Natural killer cell (primary cell): Measurements from ENCODE around the gene FHIT. TPM values are rescaled to one million over a fixed set of nuclear protein-coding genes. Genes with fewer than 3 reads are reported as not detected.

Source experiments
- ATAC-seq, 3 donors: fragments of 150-1000 bp in 2 of 3; fragments of 200-7000 bp in 1 of 3; cut with Tn5 transposase; 1 replicate in 1 of 3; 2 replicates in 2 of 3; pipeline ENCODE4 v1.10.0; 2021; ENCODE audit warnings: mild to moderate bottlenecking in 2 of 3, moderate library complexity in 2 of 3
- DNase-seq, 2 donors: peaks; one replicate each; pipeline versions ENCODE4 v3.0.0 to v3.0.0-alpha.2; 2013 to 2021; ENCODE audit warnings: mixed read lengths in 1 of 2
- H3K27ac ChIP-seq: one replicate; pipeline ENCODE4 v1.5.1; 2013; ENCODE audit warnings: mild to moderate bottlenecking, low read length
- H3K27me3 ChIP-seq: one replicate; pipeline ENCODE4 v1.6.1; 2013; ENCODE audit warnings: low read length; ENCODE audit not compliant: control insufficient read depth, insufficient read depth
- H3K36me3 ChIP-seq: one replicate; pipeline ENCODE4 v1.6.1; 2013; ENCODE audit warnings: low read length; ENCODE audit not compliant: control insufficient read depth, insufficient read depth
- H3K4me1 ChIP-seq: one replicate; pipeline ENCODE4 v1.6.1; 2013; ENCODE audit warnings: low read length; ENCODE audit not compliant: control insufficient read depth, insufficient read depth
- H3K4me3 ChIP-seq: one replicate; pipeline ENCODE4 v1.5.1; 2013; ENCODE audit warnings: low read length
- H3K9me3 ChIP-seq: one replicate; pipeline ENCODE4 v1.6.1; 2013; ENCODE audit warnings: low read length; ENCODE audit not compliant: control insufficient read depth, insufficient read depth
- H3K27ac Mint-ChIP-seq, 2 donors: one replicate each; pipeline ENCODE4 v1.8.0; 2022; ENCODE audit warnings: mild to moderate bottlenecking in 2 of 2, mixed read lengths in 2 of 2, moderate library complexity in 1 of 2
- H3K27me3 Mint-ChIP-seq, 2 donors: one replicate each; pipeline ENCODE4 v1.8.0; 2022; ENCODE audit warnings: low read depth in 2 of 2, mixed read lengths in 2 of 2
- H3K36me3 Mint-ChIP-seq: one replicate; pipeline ENCODE4 v1.8.0; 2022; ENCODE audit warnings: mixed read lengths
- H3K4me1 Mint-ChIP-seq, 2 donors: one replicate each; pipeline ENCODE4 v1.8.0; 2022; ENCODE audit warnings: mixed read lengths in 2 of 2
- H3K4me3 Mint-ChIP-seq: one replicate; pipeline ENCODE4 v1.8.0; 2022; ENCODE audit warnings: mild to moderate bottlenecking, moderate library complexity, mixed read lengths
- H3K9me3 Mint-ChIP-seq, 2 donors: one replicate each; pipeline ENCODE4 v1.8.0; 2022; ENCODE audit warnings: mixed read lengths in 2 of 2
- WGBS: methylation state at CpG from one replicate; pipeline ENCODE4 v1.1.7; 2013; ENCODE audit warnings: missing lambda C conversion rate; ENCODE audit not compliant: insufficient coverage; 5-methylcytosine and 5-hydroxymethylcytosine counted together
- intact Hi-C: fragments of 100-400 bp; cut with micrococcal nuclease; formaldehyde crosslinking; loops from one replicate; pipeline ENCODE4 v1.14.2; 2022
- total RNA-seq, 4 donors: library from RNA; stranded (reverse); fragments of 120-200 nt in 1 of 4; gene quantifications; one replicate each; pipeline versions ENCODE4 v1.2.3 to v1.2.4, GENCODE V29; 2013 to 2022
- TF ChIP-seq, protein P1 (sequence below): fragments of 200-600 bp; IDR thresholded peaks from one replicate; pipeline ENCODE4 v1.8.0; 2022; ENCODE audit warnings: antibody characterized with exemption

FHIT gene
- total RNA-seq, 3 donors from 2014 or later (not counting 1 experiment from before 2014, with no cell fraction given): 2.7 to 6.1 (median 3.3) TPM

DNA sequence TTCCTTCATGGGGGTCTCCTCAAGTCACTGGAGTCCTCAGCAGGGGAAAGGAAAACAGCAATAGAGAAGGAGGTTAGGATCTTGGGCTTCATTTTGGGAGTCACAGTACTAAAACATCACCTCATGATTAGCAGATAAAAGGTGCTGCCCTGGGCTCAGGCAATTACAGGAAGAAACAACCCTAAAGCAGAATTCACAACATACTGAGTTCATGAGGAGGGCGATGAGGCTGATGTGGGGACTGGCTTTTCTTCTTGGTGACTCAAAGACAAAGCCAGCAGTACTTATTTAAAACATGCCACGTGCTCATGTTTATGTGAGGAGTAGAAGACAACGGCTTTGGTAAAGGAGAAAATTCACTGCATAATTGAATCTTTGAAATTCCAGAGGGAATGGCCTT is 1379.1 kb downstream of the FHIT start:
- peaks cover 6% of the 10 kb centered on the region for H3K36me3 Mint-ChIP-seq
- Histone ChIP-seq H3K27me3 (no peaks in the 10 kb centered on the region), H3K36me3 (no peaks in the 10 kb centered on the region), H3K27ac (no peak overlapping the region), H3K4me1 (no peaks in the 10 kb centered on the region), H3K9me3 (no peaks in the 10 kb centered on the region), H3K4me3 (no peak overlapping the region)
- WGBS: 93% methylated on average over 3 of the region's 3 CpGs
- H3K27ac Mint-ChIP-seq: no peak overlapping the region
- intact Hi-C loops: no loop called here
- DNase-seq (no peak), ATAC-seq (no peak)
- H3K4me3 Mint-ChIP-seq: no peak overlapping the region
- TF ChIP-seq, protein P1, sequence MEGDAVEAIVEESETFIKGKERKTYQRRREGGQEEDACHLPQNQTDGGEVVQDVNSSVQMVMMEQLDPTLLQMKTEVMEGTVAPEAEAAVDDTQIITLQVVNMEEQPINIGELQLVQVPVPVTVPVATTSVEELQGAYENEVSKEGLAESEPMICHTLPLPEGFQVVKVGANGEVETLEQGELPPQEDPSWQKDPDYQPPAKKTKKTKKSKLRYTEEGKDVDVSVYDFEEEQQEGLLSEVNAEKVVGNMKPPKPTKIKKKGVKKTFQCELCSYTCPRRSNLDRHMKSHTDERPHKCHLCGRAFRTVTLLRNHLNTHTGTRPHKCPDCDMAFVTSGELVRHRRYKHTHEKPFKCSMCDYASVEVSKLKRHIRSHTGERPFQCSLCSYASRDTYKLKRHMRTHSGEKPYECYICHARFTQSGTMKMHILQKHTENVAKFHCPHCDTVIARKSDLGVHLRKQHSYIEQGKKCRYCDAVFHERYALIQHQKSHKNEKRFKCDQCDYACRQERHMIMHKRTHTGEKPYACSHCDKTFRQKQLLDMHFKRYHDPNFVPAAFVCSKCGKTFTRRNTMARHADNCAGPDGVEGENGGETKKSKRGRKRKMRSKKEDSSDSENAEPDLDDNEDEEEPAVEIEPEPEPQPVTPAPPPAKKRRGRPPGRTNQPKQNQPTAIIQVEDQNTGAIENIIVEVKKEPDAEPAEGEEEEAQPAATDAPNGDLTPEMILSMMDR: no peak
- H3K9me3 Mint-ChIP-seq: peaks cover 0 to 2% of the 10 kb centered on the region in 2 donors
- H3K4me1 Mint-ChIP-seq: peaks cover 26 to 27% of the 10 kb centered on the region in 2 donors
- no peaks in the 10 kb centered on the region for H3K27me3 Mint-ChIP-seq

DNA sequence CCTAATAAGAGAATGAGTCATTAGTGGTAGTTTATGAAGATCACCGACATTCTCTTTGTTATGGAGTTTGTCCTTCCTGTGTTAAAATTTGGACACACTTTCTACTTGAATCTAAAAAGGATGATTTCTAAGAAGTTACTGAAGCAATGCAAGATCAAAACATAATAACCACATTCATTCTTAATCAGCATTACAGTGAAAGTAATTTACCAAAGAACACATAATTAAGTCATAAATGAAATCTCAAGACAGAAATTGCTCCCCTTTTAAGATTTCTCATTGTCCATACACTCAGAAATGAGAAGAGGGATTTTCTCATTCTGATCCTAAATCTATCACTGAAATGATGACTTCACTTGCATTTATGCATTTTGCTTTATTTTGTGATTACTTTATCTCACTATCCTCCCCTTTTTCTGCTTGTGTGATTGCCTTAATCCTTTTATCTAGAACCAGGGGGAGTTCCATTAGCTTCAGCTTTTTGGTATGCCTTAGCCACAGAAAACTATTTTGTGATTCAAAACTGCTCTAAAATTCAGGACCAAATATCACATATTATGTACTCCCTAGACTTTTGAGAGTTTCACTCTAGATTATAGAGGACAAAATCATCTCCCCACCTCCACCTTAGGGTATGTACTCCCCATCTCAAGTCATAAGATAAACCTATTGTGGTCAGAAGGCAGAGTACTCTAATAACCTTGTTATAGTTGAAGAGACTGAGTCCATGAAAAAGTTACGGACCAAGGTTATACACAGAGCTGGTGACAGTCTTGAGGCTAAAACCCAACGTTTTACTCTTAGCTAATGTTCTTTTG is 1383.9 kb downstream of the FHIT start:
- no peak overlapping the region for H3K4me3 ChIP-seq
- WGBS: 100% methylated on average over 2 of the region's 3 CpGs
- no peaks in the 10 kb centered on the region for H3K36me3 Mint-ChIP-seq
- peaks cover 19 to 30% of the 10 kb centered on the region in 2 donors for H3K4me1 Mint-ChIP-seq
- no peak overlapping the region for H3K27ac Mint-ChIP-seq
- H3K9me3 Mint-ChIP-seq: no peaks in the 10 kb centered on the region
- intact Hi-C loops: no loop called here
- DNase-seq (no peak), ATAC-seq (no peak)
- H3K4me3 Mint-ChIP-seq: no peak overlapping the region
- H3K36me3 ChIP-seq: no peaks in the 10 kb centered on the region
- H3K27me3 ChIP-seq: no peaks in the 10 kb centered on the region
- no peaks in the 10 kb centered on the region for H3K9me3 ChIP-seq
- no peaks in the 10 kb centered on the region for H3K4me1 ChIP-seq
- no peak overlapping the region for H3K27ac ChIP-seq
- peaks cover 0 to 3% of the 10 kb centered on the region in 2 donors for H3K27me3 Mint-ChIP-seq
- TF ChIP-seq, protein P1: no peak

DNA sequence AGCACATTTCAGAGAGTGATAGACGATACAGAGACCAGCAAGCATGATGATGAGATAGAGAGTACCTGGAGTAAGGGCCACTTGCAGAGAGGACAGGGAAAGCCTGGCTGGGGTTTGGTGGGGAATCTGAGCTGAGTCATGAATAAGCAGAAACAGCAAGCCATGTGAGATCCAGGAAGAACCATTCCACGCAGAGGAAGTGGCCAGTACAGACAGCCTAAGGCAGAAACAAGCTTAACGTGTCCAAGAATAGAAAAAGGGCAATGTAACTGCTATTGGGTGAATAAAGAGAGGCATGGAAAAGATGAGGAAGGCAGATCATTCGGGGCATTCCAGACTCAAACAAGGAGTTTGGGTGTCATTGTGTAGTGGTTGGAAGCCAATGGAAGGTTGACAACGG is 1385.2 kb downstream of the FHIT start:
- Histone ChIP-seq H3K4me1 (no peaks in the 10 kb centered on the region), H3K4me3 (no peak overlapping the region), H3K27ac (no peak overlapping the region), H3K9me3 (no peaks in the 10 kb centered on the region), H3K36me3 (no peaks in the 10 kb centered on the region), H3K27me3 (no peaks in the 10 kb centered on the region)
- intact Hi-C loops: no loop called here
- H3K27me3 Mint-ChIP-seq: peaks cover 0 to 3% of the 10 kb centered on the region in 2 donors
- H3K36me3 Mint-ChIP-seq: no peaks in the 10 kb centered on the region
- peaks cover 15 to 30% of the 10 kb centered on the region in 2 donors for H3K4me1 Mint-ChIP-seq
- DNase-seq (no peak), ATAC-seq (no peak)
- H3K4me3 Mint-ChIP-seq: no peak overlapping the region
- H3K27ac Mint-ChIP-seq: no peak overlapping the region
- 80% methylated on average over 5 of the region's 5 CpGs for WGBS
- no peaks in the 10 kb centered on the region for H3K9me3 Mint-ChIP-seq
- TF ChIP-seq, protein P1: no peak

DNA sequence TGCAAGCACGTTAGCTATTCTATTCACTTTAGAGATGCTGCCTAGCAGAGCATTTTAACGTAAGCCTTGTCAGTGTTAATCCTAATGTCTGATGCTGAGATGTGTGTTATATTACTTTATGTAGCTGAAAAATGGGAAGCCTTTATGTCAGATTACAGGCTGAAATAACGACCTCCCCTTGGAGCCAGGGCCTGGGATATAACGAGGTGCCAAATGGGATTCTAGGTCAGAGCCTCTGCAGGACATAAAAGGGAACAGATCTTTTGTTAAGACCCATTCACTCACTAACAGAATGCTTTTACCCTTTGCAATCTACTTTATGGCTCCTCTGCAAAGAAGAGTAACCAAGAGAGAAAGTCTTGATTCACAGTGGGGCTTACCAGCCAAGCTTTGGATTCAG is 1385.9 kb downstream of the FHIT start:
- H3K4me1 Mint-ChIP-seq: peaks cover 15 to 30% of the 10 kb centered on the region in 2 donors
- no peaks in the 10 kb centered on the region for H3K9me3 Mint-ChIP-seq
- intact Hi-C loops: no loop called here
- Histone ChIP-seq H3K4me1 (no peaks in the 10 kb centered on the region), H3K27me3 (no peaks in the 10 kb centered on the region), H3K27ac (no peak overlapping the region), H3K9me3 (no peaks in the 10 kb centered on the region), H3K36me3 (no peaks in the 10 kb centered on the region), H3K4me3 (no peak overlapping the region)
- TF ChIP-seq, protein P1: no peak
- no peak overlapping the region for H3K4me3 Mint-ChIP-seq
- H3K36me3 Mint-ChIP-seq: no peaks in the 10 kb centered on the region
- H3K27ac Mint-ChIP-seq: no peak overlapping the region
- no peak for ATAC-seq
- DNase-seq: no peak
- 91% methylated on average over 4 of the region's 4 CpGs for WGBS
- H3K27me3 Mint-ChIP-seq: peaks cover 0 to 3% of the 10 kb centered on the region in 2 donors
